HS-27A (cell line): ENCODE measurements around the gene HCLS1.
"Not testable (repeated sequence)": the region's sequence is repeated elsewhere in the genome, so short reads cannot be mapped to it uniquely, and the experiment has no call there.

Experiments
- DNase-seq: peaks from one replicate; pipeline ENCODE4 v3.0.0-alpha.2; 2012; ENCODE audit warnings: low read depth, missing footprints

Gene HCLS1

GRCh38 chr3:121660356-121661171 is at the start of gene HCLS1:
HCLS1 (minus strand) TSS chr3:121660903; CDS start chr3:121658347, 2,556 bp downstream.
- DNase-seq, result no peak

DNA sequence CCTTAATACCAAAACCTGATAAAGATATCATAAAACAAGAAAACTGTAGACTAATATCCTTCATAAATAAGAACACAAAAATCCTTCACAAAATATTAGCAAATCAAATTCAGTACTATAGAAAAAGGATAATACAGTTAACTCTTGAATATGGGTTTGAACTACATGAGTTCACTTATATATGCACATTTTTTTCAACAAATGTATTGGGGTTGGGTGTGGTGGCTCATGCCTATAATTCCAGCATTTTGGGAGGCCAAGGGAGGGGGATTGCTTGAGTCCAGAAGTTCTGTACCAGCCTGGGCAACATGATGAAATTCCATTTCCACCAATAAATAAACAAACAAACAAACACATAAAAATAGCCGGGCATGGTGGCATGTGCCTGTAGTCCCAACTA is 49.6 kb upstream of the HCLS1 start:
- DNase-seq, result no peak

GRCh38 chr3:121707531-121708273 is 47.0 kb upstream of the HCLS1 start:
- DNase-seq, result no peak

GRCh38 chr3:121705541-121705940 is 44.8 kb upstream of the HCLS1 start:
- DNase-seq, result no peak

DNA sequence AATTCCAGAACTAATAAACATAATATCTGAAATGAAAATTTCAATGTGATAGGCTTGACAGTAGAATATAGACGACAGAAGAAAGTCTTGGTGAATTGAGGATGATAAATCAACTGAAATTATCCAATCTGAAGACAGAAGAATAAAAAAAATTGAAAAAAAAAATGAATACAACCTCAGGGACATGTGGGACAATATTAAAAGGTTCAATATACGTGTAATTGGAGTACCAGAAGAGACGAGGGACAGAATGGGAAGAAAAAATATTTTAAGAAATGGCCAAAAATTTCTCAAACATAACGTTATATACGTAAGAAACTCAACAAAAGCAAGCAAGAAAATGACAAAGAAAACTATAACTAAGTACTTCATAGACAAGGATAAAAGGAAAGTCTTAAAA is 43.3 kb upstream of the HCLS1 start:
- no peak for DNase-seq

DNA sequence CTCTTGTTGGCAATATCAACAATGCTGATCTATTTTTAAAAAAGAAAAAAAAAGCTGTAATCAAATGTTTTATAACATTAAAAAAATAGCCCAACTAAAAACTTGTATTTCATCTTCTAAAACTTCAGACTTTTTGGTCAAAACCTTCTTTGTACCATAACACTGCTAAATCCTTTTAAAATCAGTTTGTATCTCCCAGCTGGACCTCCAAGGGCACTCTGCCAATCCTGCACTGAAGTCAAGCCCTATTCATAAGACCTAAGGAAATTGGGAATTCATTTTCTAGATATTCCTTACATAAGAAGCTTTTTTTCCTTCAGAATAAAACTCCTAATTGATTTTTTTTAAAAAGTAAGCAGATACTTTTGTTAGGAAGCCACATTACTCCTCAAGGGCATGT is 38.2 kb upstream of the HCLS1 start:
- no peak for DNase-seq

GRCh38 chr3:121698476-121698875 is 37.8 kb upstream of the HCLS1 start:
- no peak for DNase-seq

DNA sequence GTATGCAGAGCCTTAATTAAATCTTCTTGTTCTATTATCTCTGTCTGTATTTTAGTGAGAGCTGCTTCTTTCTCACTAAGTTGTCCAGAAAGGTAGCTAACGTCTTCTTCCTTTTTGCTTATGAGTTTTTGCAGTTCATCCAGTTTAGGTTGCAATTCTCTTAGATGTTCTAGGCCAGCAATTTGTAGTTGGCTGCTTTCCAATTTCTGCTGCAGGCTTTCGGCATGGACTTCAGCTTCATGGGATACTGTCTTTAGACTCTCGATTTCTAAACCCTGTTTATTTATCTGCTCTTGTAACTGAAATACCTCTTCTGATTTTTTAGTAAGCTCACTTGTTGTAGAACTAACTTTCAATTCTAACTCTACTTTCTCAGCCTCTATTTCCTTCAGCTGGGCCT is 35.5 kb upstream of the HCLS1 start:
- no peak for DNase-seq

DNA sequence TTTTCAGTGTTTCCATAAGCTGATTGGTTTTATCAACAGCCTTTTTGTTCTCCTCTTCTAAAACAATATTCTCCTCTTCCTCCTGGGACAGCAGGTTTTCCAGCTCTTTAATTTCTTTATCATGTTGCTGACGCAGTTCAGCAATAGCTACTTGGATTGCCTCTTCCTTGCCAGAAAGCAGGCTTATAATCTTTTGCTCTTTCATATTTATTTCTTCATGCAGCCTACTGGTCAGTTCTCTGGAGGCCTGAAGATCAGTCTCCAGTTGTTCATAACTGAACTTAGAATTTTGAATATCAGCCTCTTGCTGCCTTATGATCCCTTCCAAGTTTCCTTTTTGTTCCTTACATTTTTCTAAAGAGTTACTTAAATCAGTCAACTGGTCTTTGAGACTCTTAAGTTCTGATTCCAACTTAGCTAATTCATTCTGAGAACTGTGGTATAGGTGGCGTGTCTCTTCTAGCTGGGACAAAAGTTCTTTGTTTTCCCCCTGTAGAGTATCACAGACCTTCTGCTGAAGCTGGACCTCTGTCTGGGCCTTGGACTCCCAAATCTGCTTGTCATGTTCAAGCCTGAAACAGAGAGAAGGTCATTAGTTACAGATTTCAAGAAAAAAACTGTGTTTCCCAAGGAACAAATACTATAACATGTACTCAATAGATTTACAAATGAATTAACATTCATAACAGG is 31.5 kb upstream of the HCLS1 start:
- DNase-seq, result no peak

GRCh38 chr3:121690777-121691405 is 30.2 kb upstream of the HCLS1 start:
- no peak for DNase-seq

GRCh38 chr3:121688747-121689146 is 28.0 kb upstream of the HCLS1 start:
- DNase-seq, result not testable (repeated sequence)

- DNase-seq, result no peak
Measured at GRCh38 chr3:121681792-121682191, 21.1 kb upstream of the HCLS1 start.

DNA sequence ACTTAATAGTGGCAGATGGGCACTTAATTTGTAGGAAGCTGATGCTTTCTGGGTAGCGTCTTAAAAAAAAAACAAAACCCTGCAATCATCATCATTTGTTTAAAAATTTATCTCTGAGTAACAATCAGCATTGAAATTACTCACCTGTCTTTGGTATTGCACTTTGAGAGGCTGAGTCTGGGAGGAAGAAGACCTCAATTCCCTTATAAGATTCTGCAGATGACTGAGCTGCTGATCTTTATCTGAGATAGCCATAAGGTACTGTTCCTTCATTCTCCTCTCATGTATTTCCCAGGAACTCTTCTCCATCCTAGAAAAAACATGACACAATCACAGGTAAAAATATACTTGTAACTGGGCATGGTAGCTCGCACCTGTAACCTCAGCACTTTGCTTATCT is 16.4 kb upstream of the HCLS1 start:
- DNase-seq, result no peak

- no peak for DNase-seq
Measured at GRCh38 chr3:121670676-121671075, 10.0 kb upstream of the HCLS1 start.

DNA sequence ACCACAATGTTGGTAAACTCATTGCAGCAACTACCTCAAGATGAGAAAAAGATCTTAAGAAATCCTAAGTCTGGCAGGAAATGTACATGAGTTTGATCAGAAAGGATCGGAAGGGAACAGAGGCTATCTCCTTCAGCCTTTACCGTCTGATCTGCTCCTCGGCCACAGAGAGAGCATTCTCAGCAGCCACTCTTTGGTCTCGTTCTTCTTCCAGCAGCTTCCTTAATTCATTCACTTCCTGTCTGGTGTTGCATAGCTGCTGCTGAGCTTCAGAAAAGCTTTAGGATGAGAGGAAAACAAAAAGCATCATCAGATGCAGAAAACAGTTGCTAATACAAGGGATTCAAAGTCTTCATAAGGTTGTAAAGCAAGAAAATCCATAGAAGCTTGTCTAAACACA is 6.6 kb upstream of the HCLS1 start:
- no peak for DNase-seq

DNA sequence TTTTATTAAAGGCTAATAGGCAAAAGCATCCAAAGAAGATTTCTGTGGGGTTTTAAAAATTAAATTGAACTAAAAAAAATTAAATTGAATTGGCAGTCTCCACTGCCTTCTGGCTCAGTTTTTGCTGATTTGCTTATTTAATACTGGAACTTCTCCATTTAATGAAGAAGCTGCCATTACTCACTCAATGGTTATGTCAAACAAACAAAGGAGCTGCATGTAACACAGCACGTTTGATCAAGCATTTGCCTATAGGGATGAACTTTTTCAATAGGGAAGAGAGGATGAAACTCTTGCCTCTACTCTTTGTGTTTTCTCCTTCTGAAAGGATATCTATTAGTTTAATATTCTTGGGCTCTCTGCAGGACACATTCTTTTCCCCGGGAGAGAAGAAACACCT is 4.8 kb upstream of the HCLS1 start:
- no peak for DNase-seq

DNA sequence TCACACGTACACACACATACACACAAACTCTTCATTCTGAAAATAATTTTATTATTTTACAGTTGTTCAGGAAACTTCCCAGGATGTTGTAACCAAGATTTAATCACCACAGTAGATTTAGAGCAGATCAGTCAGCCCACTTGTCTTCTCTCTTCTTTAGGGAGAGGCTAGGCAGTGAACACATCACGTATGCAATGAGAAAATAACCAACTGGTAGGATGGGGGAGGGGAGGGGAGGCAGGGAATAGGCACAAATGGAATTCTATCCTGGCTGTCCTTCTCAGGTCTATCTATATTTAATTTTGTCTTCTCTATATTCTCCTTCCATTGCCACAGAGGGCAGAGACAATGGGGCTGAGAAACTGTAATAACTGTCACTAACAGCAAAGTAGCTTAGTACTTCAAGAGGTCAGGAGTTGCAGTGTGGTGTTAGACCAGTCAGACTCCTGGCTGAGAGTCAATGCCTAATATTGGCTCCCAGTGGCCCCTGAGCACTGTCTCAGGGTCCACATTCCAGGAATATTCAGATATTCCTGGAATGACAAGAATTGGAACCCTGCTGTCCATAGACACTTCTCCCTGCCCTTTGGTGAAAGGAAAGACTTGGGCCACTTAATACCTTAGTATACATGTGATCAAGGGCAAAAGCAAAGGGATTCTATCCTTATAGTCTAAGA is 2.6 kb upstream of the HCLS1 start:
- no peak for DNase-seq

GRCh38 chr3:121662742-121663141 is 2.0 kb upstream of the HCLS1 start:
- DNase-seq, result no peak

DNA sequence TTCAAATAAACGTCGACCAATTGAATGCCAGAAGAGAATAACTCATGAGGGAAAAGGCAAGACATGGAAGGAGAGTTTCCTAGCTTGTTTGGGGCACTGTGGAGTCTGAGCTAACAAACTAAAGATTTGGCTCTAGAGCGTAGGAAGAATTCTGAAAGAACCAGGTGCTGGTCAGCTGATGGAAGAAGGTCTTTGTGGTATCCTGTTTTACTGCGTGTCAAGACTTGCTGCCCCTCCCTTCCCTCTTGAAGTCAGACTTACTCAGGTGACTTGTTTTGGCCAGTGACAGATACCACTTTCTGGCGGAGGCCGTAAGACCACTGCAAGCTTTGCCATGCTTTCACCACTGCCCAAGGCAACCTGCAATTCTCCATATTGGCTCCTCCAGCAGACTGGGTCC is 673 bp upstream of the HCLS1 start:
- no peak for DNase-seq

DNA sequence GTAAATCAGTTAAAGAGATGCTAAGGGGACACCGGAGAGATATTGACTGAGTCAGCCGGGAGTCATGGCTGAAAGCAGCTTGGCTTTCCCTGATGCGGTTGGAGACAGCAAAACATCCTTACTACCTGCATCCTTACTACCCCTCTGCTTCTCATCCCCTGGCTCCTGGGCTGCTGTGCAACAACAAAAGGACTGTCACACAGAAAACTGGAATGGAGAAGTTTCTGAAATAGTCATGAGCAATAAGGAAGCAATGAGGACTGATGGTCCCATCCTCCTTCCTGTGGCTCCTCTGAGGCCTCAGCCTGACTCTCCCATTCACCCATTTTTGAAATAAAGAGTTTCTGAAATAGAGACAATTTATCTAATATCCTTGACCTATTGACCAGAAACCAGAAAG is 1.1 kb downstream of the HCLS1 start:
- no peak for DNase-seq

- DNase-seq, result no peak
Measured at GRCh38 chr3:121658716-121659435, 1.8 kb downstream of the HCLS1 start.
